OCI-LY1 (cell line): Measurements from ENCODE around the gene SAFB.

Source experiments
- H2AFZ ChIP-seq: fragments of 200-600 bp; sonication (generic), shearing (Covaris generic); 2 replicates; pipeline ENCODE4 v1.6.0; 2014; ENCODE audit warnings: antibody characterized with exemption, mild to moderate bottlenecking, low read length
- H3F3A ChIP-seq: fragments of 200-600 bp; sonication (generic), shearing (Covaris generic); 2 replicates; pipeline ENCODE4 v1.6.0; 2014; ENCODE audit warnings: mild to moderate bottlenecking, antibody characterized with exemption, low read length, moderate library complexity; ENCODE audit not compliant: insufficient read depth
- H3K27ac ChIP-seq: fragments of 200-600 bp; sonication (generic); 2 replicates; pipeline ENCODE4 v1.5.1; 2014; ENCODE audit warnings: low read length, mixed run types, mild to moderate bottlenecking, low read depth; ENCODE audit not compliant: poor library complexity, severe bottlenecking
- H3K27me3 ChIP-seq: fragments of 200-600 bp; sonication (generic); 2 replicates; pipeline ENCODE4 v1.6.0; 2014; ENCODE audit warnings: antibody characterized with exemption, mild to moderate bottlenecking, low read length, moderate library complexity; ENCODE audit not compliant: insufficient read depth
- H3K36me3 ChIP-seq: fragments of 200-600 bp; sonication (generic); 2 replicates; pipeline ENCODE4 v1.6.1; 2014; ENCODE audit warnings: mild to moderate bottlenecking, antibody characterized with exemption, low read length, moderate library complexity, mixed read lengths; ENCODE audit not compliant: insufficient read depth
- H3K4me1 ChIP-seq: fragments of 200-600 bp; sonication (generic); 2 replicates; pipeline ENCODE4 v1.5.1; 2014; ENCODE audit warnings: mild to moderate bottlenecking, low read length, moderate library complexity; ENCODE audit not compliant: insufficient read depth, severe bottlenecking
- H3K4me2 ChIP-seq: fragments of 200-600 bp; sonication (generic), shearing (Covaris generic); 2 replicates; pipeline ENCODE4 v1.6.1; 2014; ENCODE audit warnings: low read length
- H3K4me3 ChIP-seq: fragments of 200-600 bp; sonication (generic); 2 replicates; pipeline ENCODE4 v1.5.1; 2014; ENCODE audit warnings: low read length, low read depth, mild to moderate bottlenecking, mixed read lengths; ENCODE audit not compliant: poor library complexity, severe bottlenecking
- H3K79me2 ChIP-seq: fragments of 200-600 bp; shearing (Covaris generic); 2 replicates; pipeline ENCODE4 v1.6.1; 2016; ENCODE audit warnings: mixed run types, low read length, mixed read lengths; ENCODE audit not compliant: insufficient read depth
- H3K9ac ChIP-seq: fragments of 200-600 bp; sonication (generic), shearing (Covaris generic); 2 replicates; pipeline ENCODE4 v1.6.1; 2014; ENCODE audit warnings: mild to moderate bottlenecking, low read length, mixed read lengths
- H3K9me2 ChIP-seq: fragments of 200-600 bp; sonication (generic), shearing (Covaris generic); 2 replicates; pipeline ENCODE4 v1.6.1; 2014; ENCODE audit warnings: low read depth, mild to moderate bottlenecking, low read length, mixed read lengths
- H3K9me3 ChIP-seq: fragments of 200-600 bp; shearing (Covaris generic); 2 replicates; pipeline ENCODE4 v1.6.1; 2014; ENCODE audit warnings: low read length, mixed read lengths
- H4K20me1 ChIP-seq: fragments of 200-600 bp; sonication (generic), shearing (Covaris generic); 2 replicates; pipeline ENCODE4 v1.6.0; 2016; ENCODE audit warnings: mild to moderate bottlenecking, low read length; ENCODE audit not compliant: insufficient read depth
- CTCF ChIP-seq: fragments of 200-600 bp; sonication (generic), shearing (Covaris generic); IDR thresholded peaks from 2 replicates; pipeline ENCODE4 v1.5.1; 2017; ENCODE audit warnings: mild to moderate bottlenecking, antibody characterized with exemption, low read length, moderate library complexity, mixed read lengths
- EZH2 ChIP-seq: fragments of 200-600 bp; sonication (generic), shearing (Covaris generic); IDR thresholded peaks from 2 replicates; pipeline ENCODE4 v1.8.0; 2017; ENCODE audit warnings: borderline replicate concordance, mixed run types, mild to moderate bottlenecking, antibody characterized with exemption, low read length, moderate library complexity, mixed read lengths

SAFB gene

GRCh38 chr19:5679289-5680083 is 56.6 kb downstream of the SAFB start:
- Histone ChIP-seq H3K4me1 (peaks cover 14% of the 10 kb centered on the region), H3K9ac (peak overlapping the region; percentile 87), H4K20me1 (no peaks in the 10 kb centered on the region), H3K4me2 (peak overlapping the region; percentile 89), H2AFZ (no peak overlapping the region), H3K27ac (peak overlapping the region; percentile 37), H3K27me3 (no peaks in the 10 kb centered on the region), H3F3A (no peaks in the 10 kb centered on the region), H3K36me3 (no peaks in the 10 kb centered on the region), H3K9me3 (no peaks in the 10 kb centered on the region), H3K79me2 (no peaks in the 10 kb centered on the region), H3K9me2 (no peaks in the 10 kb centered on the region), H3K4me3 (peak overlapping the region; percentile 86)
- TF ChIP-seq CTCF (no peak), EZH2 (no peak)

- no peak overlapping the region for H2AFZ ChIP-seq
- TF ChIP-seq EZH2 (no peak), CTCF (no peak)
- H3K9me2 ChIP-seq = no peaks in the 10 kb centered on the region
- H4K20me1 ChIP-seq = no peaks in the 10 kb centered on the region
- H3K27ac ChIP-seq = peak overlapping the region; percentile 37
- peak overlapping the region; percentile 89 for H3K4me2 ChIP-seq
- peak overlapping the region; percentile 86 for H3K4me3 ChIP-seq
- no peaks in the 10 kb centered on the region for H3K79me2 ChIP-seq
- H3K27me3 ChIP-seq = no peaks in the 10 kb centered on the region
- no peaks in the 10 kb centered on the region for H3F3A ChIP-seq
- no peaks in the 10 kb centered on the region for H3K36me3 ChIP-seq
- H3K4me1 ChIP-seq = peaks cover 14% of the 10 kb centered on the region
- H3K9ac ChIP-seq = peak overlapping the region; percentile 87
- H3K9me3 ChIP-seq = no peaks in the 10 kb centered on the region
Measured at GRCh38 chr19:5680084-5680436, 57.2 kb downstream of the SAFB start.

GRCh38 chr19:5680437-5681368 is 57.8 kb downstream of the SAFB start, which contains the start of the genes HSD11B1L and MICOS13:
Gene HSD11B1L, plus strand, starts transcription at chr19:5681027. Its CDS starts 3,806 bp downstream, at chr19:5684833.
Gene MICOS13, minus strand, starts transcription at chr19:5680516. Its CDS starts 30 bp downstream, at chr19:5680486.
- no peak for TF ChIP-seq EZH2
- no peak for TF ChIP-seq CTCF
- Histone ChIP-seq H3K4me1 (peaks cover 14% of the 10 kb centered on the region), H2AFZ (no peak within 1 kb of the TSS), H3K9ac (peak within 1 kb of the TSS; percentile 87), H3K27me3 (no peaks in the 10 kb centered on the region), H3K9me3 (no peaks in the 10 kb centered on the region), H3K9me2 (no peaks in the 10 kb centered on the region), H3F3A (no peaks in the 10 kb centered on the region), H3K27ac (peak within 1 kb of the TSS; percentile 50), H3K36me3 (no peaks in the 10 kb centered on the region), H3K4me2 (peak within 1 kb of the TSS; percentile 89), H3K79me2 (no peaks in the 10 kb centered on the region), H3K4me3 (peak within 1 kb of the TSS; percentile 86), H4K20me1 (no peaks in the 10 kb centered on the region)
